ENCODE data around the gene CHST5. TPM values are rescaled to one million over a fixed set of nuclear protein-coding genes. Genes with fewer than 3 reads are reported as not detected.
"Not testable (repeated sequence)": the region's sequence is repeated elsewhere in the genome, so short reads cannot be mapped to it uniquely, and the experiment has no call there.

Gene CHST5
- total and polyA plus RNA-seq, 2 donors (not counting 1 experiment from before 2014, with no cell fraction given) = under 0.01 TPM; not detected in 1

GRCh38 chr16:75546293-75546692 lies 10.4 kb upstream of the CHST5 start:
- Histone ChIP-seq H3K27ac (ENCODE audit: insufficient read depth, low read length) (no peak overlapping the region), H3K36me3 (ENCODE audit: control insufficient read depth, insufficient read depth, low read length) (no peaks in the 10 kb centered on the region), H4K20me1 (ENCODE audit: control insufficient read depth, extremely low read depth, insufficient read depth, low read length) (no peaks in the 10 kb centered on the region), H3K4me2 (ENCODE audit: extremely low read depth, insufficient read depth, low read length) (no peak overlapping the region), H3K9ac (ENCODE audit: insufficient read depth, low read length) (no peak overlapping the region), H3K4me1 (ENCODE audit: control insufficient read depth, extremely low read depth, insufficient read depth, low read length) (no peaks in the 10 kb centered on the region), H3K79me2 (ENCODE audit: control insufficient read depth, insufficient read depth, low read length) (no peaks in the 10 kb centered on the region), H3K9me3 (ENCODE audit: control insufficient read depth, insufficient read depth, low read depth, low read length) (no peaks in the 10 kb centered on the region), H3K27me3 (ENCODE audit: control insufficient read depth, insufficient read depth, low read length) (no peaks in the 10 kb centered on the region), H2AFZ (ENCODE audit: low read length) (no peak overlapping the region), H3K4me3 (replicated peaks in 1 of 4; ENCODE audit: control extremely low read depth in 1 of 4, insufficient read depth in 1 of 4, low read depth in 3 of 4, low read length in 4 of 4) (no peak overlapping the region)
- no peak for TF ChIP-seq CTCF (conservative IDR thresholded peaks at IDR 0.05 in 1 of 2, IDR thresholded peaks at IDR 0.05 in 1 of 2; ENCODE audit: low read depth in 1 of 2, low read length in 2 of 2)
- no peak for TF ChIP-seq EZH2 (IDR thresholded peaks at IDR 0.05; ENCODE audit: low read length, missing control alignments)
- DNase-seq (ENCODE audit: low read depth in 2 of 2) = no peak

- not testable (repeated sequence) for H3K27ac ChIP-seq (ENCODE audit: insufficient read depth, low read length); H3K36me3 ChIP-seq (ENCODE audit: control insufficient read depth, insufficient read depth, low read length); H3K9me3 ChIP-seq (ENCODE audit: control insufficient read depth, insufficient read depth, low read depth, low read length); H3K9ac ChIP-seq (ENCODE audit: insufficient read depth, low read length); H3K79me2 ChIP-seq (ENCODE audit: control insufficient read depth, insufficient read depth, low read length); H4K20me1 ChIP-seq (ENCODE audit: control insufficient read depth, extremely low read depth, insufficient read depth, low read length); H3K4me2 ChIP-seq (ENCODE audit: extremely low read depth, insufficient read depth, low read length); H2AFZ ChIP-seq (ENCODE audit: low read length); H3K4me3 ChIP-seq (replicated peaks in 1 of 4; ENCODE audit: control extremely low read depth in 1 of 4, insufficient read depth in 1 of 4, low read depth in 3 of 4, low read length in 4 of 4); DNase-seq (ENCODE audit: low read depth in 2 of 2); H3K27me3 ChIP-seq (ENCODE audit: control insufficient read depth, insufficient read depth, low read length); H3K4me1 ChIP-seq (ENCODE audit: control insufficient read depth, extremely low read depth, insufficient read depth, low read length)
Measured at GRCh38 chr16:75545879-75546278, 10.0 kb upstream of the CHST5 start.

GRCh38 chr16:75542462-75542861 lies 6.6 kb upstream of the CHST5 start:
- H3K9ac ChIP-seq (ENCODE audit: insufficient read depth, low read length); H3K4me3 ChIP-seq (replicated peaks in 1 of 4; ENCODE audit: control extremely low read depth in 1 of 4, insufficient read depth in 1 of 4, low read depth in 3 of 4, low read length in 4 of 4); H3K9me3 ChIP-seq (ENCODE audit: control insufficient read depth, insufficient read depth, low read depth, low read length); H3K4me2 ChIP-seq (ENCODE audit: extremely low read depth, insufficient read depth, low read length); H3K4me1 ChIP-seq (ENCODE audit: control insufficient read depth, extremely low read depth, insufficient read depth, low read length); H4K20me1 ChIP-seq (ENCODE audit: control insufficient read depth, extremely low read depth, insufficient read depth, low read length); H3K36me3 ChIP-seq (ENCODE audit: control insufficient read depth, insufficient read depth, low read length); H3K79me2 ChIP-seq (ENCODE audit: control insufficient read depth, insufficient read depth, low read length); DNase-seq (ENCODE audit: low read depth in 2 of 2); H3K27ac ChIP-seq (ENCODE audit: insufficient read depth, low read length); H3K27me3 ChIP-seq (ENCODE audit: control insufficient read depth, insufficient read depth, low read length); H2AFZ ChIP-seq (ENCODE audit: low read length): not testable (repeated sequence)

- no peaks in the 10 kb centered on the region for H4K20me1 ChIP-seq (ENCODE audit: control insufficient read depth, extremely low read depth, insufficient read depth, low read length)
- no peak for DNase-seq (ENCODE audit: low read depth in 2 of 2)
- no peak overlapping the region for H3K9ac ChIP-seq (ENCODE audit: insufficient read depth, low read length)
- no peaks in the 10 kb centered on the region for H3K9me3 ChIP-seq (ENCODE audit: control insufficient read depth, insufficient read depth, low read depth, low read length)
- H3K4me3 ChIP-seq (replicated peaks in 1 of 4; ENCODE audit: control extremely low read depth in 1 of 4, insufficient read depth in 1 of 4, low read depth in 3 of 4, low read length in 4 of 4) = no peak overlapping the region
- no peaks in the 10 kb centered on the region for H3K79me2 ChIP-seq (ENCODE audit: control insufficient read depth, insufficient read depth, low read length)
- H3K4me2 ChIP-seq (ENCODE audit: extremely low read depth, insufficient read depth, low read length) = no peak overlapping the region
- no peaks in the 10 kb centered on the region for H3K36me3 ChIP-seq (ENCODE audit: control insufficient read depth, insufficient read depth, low read length)
- H3K27ac ChIP-seq (ENCODE audit: insufficient read depth, low read length) = no peak overlapping the region
- no peaks in the 10 kb centered on the region for H3K4me1 ChIP-seq (ENCODE audit: control insufficient read depth, extremely low read depth, insufficient read depth, low read length)
- TF ChIP-seq EZH2 (IDR thresholded peaks at IDR 0.05; ENCODE audit: low read length, missing control alignments) = no peak
- no peak for TF ChIP-seq CTCF (conservative IDR thresholded peaks at IDR 0.05 in 1 of 2, IDR thresholded peaks at IDR 0.05 in 1 of 2; ENCODE audit: low read depth in 1 of 2, low read length in 2 of 2)
- H3K27me3 ChIP-seq (ENCODE audit: control insufficient read depth, insufficient read depth, low read length) = no peaks in the 10 kb centered on the region
- no peak overlapping the region for H2AFZ ChIP-seq (ENCODE audit: low read length)
Measured at GRCh38 chr16:75541236-75541635, 5.3 kb upstream of the CHST5 start.

- H3K79me2 ChIP-seq (ENCODE audit: control insufficient read depth, insufficient read depth, low read length); H3K4me3 ChIP-seq (replicated peaks in 1 of 4; ENCODE audit: control extremely low read depth in 1 of 4, insufficient read depth in 1 of 4, low read depth in 3 of 4, low read length in 4 of 4); H4K20me1 ChIP-seq (ENCODE audit: control insufficient read depth, extremely low read depth, insufficient read depth, low read length); H3K9ac ChIP-seq (ENCODE audit: insufficient read depth, low read length); H3K27me3 ChIP-seq (ENCODE audit: control insufficient read depth, insufficient read depth, low read length); DNase-seq (ENCODE audit: low read depth in 2 of 2); H2AFZ ChIP-seq (ENCODE audit: low read length); H3K9me3 ChIP-seq (ENCODE audit: control insufficient read depth, insufficient read depth, low read depth, low read length); H3K36me3 ChIP-seq (ENCODE audit: control insufficient read depth, insufficient read depth, low read length); H3K27ac ChIP-seq (ENCODE audit: insufficient read depth, low read length); H3K4me2 ChIP-seq (ENCODE audit: extremely low read depth, insufficient read depth, low read length); H3K4me1 ChIP-seq (ENCODE audit: control insufficient read depth, extremely low read depth, insufficient read depth, low read length): not testable (repeated sequence)
Measured at GRCh38 chr16:75538882-75539565, 3.1 kb upstream of the CHST5 start.
